Measurements from ENCODE around the gene PKHD1.

Gene PKHD1

GRCh38 chr6:52089758-52090348 is 2.4 kb upstream of the PKHD1 start:
- Histone ChIP-seq H3K4me2 (ENCODE audit: low read length) (no peak overlapping the region), H3K4me3 (ENCODE audit: low read depth, low read length) (no peak overlapping the region), H3K9me3 (ENCODE audit: insufficient read depth, low read depth, low read length) (no peaks in the 10 kb centered on the region), H3K27me3 (ENCODE audit: insufficient read depth, low read length) (no peaks in the 10 kb centered on the region), H3K36me3 (ENCODE audit: control insufficient read depth in 1 of 2, insufficient read depth in 2 of 2, low read length in 2 of 2) (no peaks in the 10 kb centered on the region), H3K14ac (ENCODE audit: low read length) (no peak overlapping the region), H3K18ac (ENCODE audit: low read length) (no peak overlapping the region), H3K4ac (ENCODE audit: low read depth, low read length) (no peak overlapping the region), H3K27ac (ENCODE audit: low read depth, low read length) (no peak overlapping the region), H2AFZ (ENCODE audit: insufficient read depth, low read length, poor library complexity) (no peak overlapping the region), H4K8ac (ENCODE audit: low read depth, low read length) (no peak overlapping the region), H3K79me2 (ENCODE audit: control insufficient read depth, insufficient read depth, low read length, poor library complexity) (no peaks in the 10 kb centered on the region), H4K91ac (ENCODE audit: low read depth, low read length) (no peak overlapping the region), H2BK5ac (ENCODE audit: low read depth, low read length, poor library complexity) (no peak overlapping the region), H3K4me1 (ENCODE audit: control insufficient read depth in 1 of 2, insufficient read depth in 2 of 2, low read length in 2 of 2) (peaks cover 0 to 3% of the 10 kb centered on the region in 2 experiments), H3K9ac (ENCODE audit: low read length) (no peak overlapping the region), H4K12ac (ENCODE audit: low read depth, low read length) (no peak overlapping the region), H3K79me1 (ENCODE audit: low read length) (no peaks in the 10 kb centered on the region), H2BK120ac (ENCODE audit: insufficient read depth, low read length, poor library complexity) (no peak overlapping the region), H2BK12ac (ENCODE audit: low read length) (no peak overlapping the region), H2AK5ac (ENCODE audit: low read length) (no peak overlapping the region), H3K23ac (ENCODE audit: low read length) (no peak overlapping the region)
- no CpG with 5 or more reads among the region's 2 CpGs for WGBS (ENCODE audit: extremely low coverage, insufficient coverage, insufficient read length)
- DNase-seq, result no peak

- Histone ChIP-seq H3K79me2 (ENCODE audit: control insufficient read depth, insufficient read depth, low read length, poor library complexity) (no peaks in the 10 kb centered on the region), H3K4me1 (ENCODE audit: control insufficient read depth in 1 of 2, insufficient read depth in 2 of 2, low read length in 2 of 2) (peaks cover 0 to 3% of the 10 kb centered on the region in 2 experiments), H3K27ac (ENCODE audit: low read depth, low read length) (no peak overlapping the region), H3K4ac (ENCODE audit: low read depth, low read length) (no peak overlapping the region), H2AFZ (ENCODE audit: insufficient read depth, low read length, poor library complexity) (no peak overlapping the region), H2BK12ac (ENCODE audit: low read length) (no peak overlapping the region), H3K79me1 (ENCODE audit: low read length) (no peaks in the 10 kb centered on the region), H3K36me3 (ENCODE audit: control insufficient read depth in 1 of 2, insufficient read depth in 2 of 2, low read length in 2 of 2) (no peaks in the 10 kb centered on the region), H3K9ac (ENCODE audit: low read length) (no peak overlapping the region), H2BK120ac (ENCODE audit: insufficient read depth, low read length, poor library complexity) (no peak overlapping the region), H3K18ac (ENCODE audit: low read length) (no peak overlapping the region), H2AK5ac (ENCODE audit: low read length) (no peak overlapping the region), H4K8ac (ENCODE audit: low read depth, low read length) (no peak overlapping the region), H3K9me3 (ENCODE audit: insufficient read depth, low read depth, low read length) (no peaks in the 10 kb centered on the region), H4K12ac (ENCODE audit: low read depth, low read length) (no peak overlapping the region), H3K4me2 (ENCODE audit: low read length) (no peak overlapping the region), H3K4me3 (ENCODE audit: low read depth, low read length) (no peak overlapping the region), H4K91ac (ENCODE audit: low read depth, low read length) (no peak overlapping the region), H3K14ac (ENCODE audit: low read length) (no peak overlapping the region), H3K23ac (ENCODE audit: low read length) (no peak overlapping the region), H3K27me3 (ENCODE audit: insufficient read depth, low read length) (no peaks in the 10 kb centered on the region), H2BK5ac (ENCODE audit: low read depth, low read length, poor library complexity) (no peak overlapping the region)
- WGBS (ENCODE audit: extremely low coverage, insufficient coverage, insufficient read length), result no CpG with 5 or more reads among the region's 5 CpGs
- DNase-seq, result no peak
Measured at GRCh38 chr6:52086741-52087140, 672 bp downstream of the PKHD1 start.

GRCh38 chr6:52081237-52081636 is 6.2 kb downstream of the PKHD1 start:
- Histone ChIP-seq H2BK120ac (ENCODE audit: insufficient read depth, low read length, poor library complexity) (no peak overlapping the region), H3K4ac (ENCODE audit: low read depth, low read length) (no peak overlapping the region), H3K18ac (ENCODE audit: low read length) (no peak overlapping the region), H3K23ac (ENCODE audit: low read length) (no peak overlapping the region), H3K4me1 (ENCODE audit: control insufficient read depth in 1 of 2, insufficient read depth in 2 of 2, low read length in 2 of 2) (peaks cover 5 to 7% of the 10 kb centered on the region in 2 experiments), H2BK12ac (ENCODE audit: low read length) (no peak overlapping the region), H3K9ac (ENCODE audit: low read length) (no peak overlapping the region), H3K14ac (ENCODE audit: low read length) (no peak overlapping the region), H4K91ac (ENCODE audit: low read depth, low read length) (no peak overlapping the region), H2AFZ (ENCODE audit: insufficient read depth, low read length, poor library complexity) (no peak overlapping the region), H3K36me3 (ENCODE audit: control insufficient read depth in 1 of 2, insufficient read depth in 2 of 2, low read length in 2 of 2) (no peaks in the 10 kb centered on the region), H3K9me3 (ENCODE audit: insufficient read depth, low read depth, low read length) (no peaks in the 10 kb centered on the region), H3K4me3 (ENCODE audit: low read depth, low read length) (no peak overlapping the region), H3K79me1 (ENCODE audit: low read length) (no peaks in the 10 kb centered on the region), H3K79me2 (ENCODE audit: control insufficient read depth, insufficient read depth, low read length, poor library complexity) (no peaks in the 10 kb centered on the region), H2AK5ac (ENCODE audit: low read length) (no peak overlapping the region), H4K12ac (ENCODE audit: low read depth, low read length) (no peak overlapping the region), H3K27me3 (ENCODE audit: insufficient read depth, low read length) (no peaks in the 10 kb centered on the region), H4K8ac (ENCODE audit: low read depth, low read length) (no peak overlapping the region), H3K4me2 (ENCODE audit: low read length) (no peak overlapping the region), H3K27ac (ENCODE audit: low read depth, low read length) (no peak overlapping the region), H2BK5ac (ENCODE audit: low read depth, low read length, poor library complexity) (no peak overlapping the region)
- no CpG with 5 or more reads among the region's 4 CpGs for WGBS (ENCODE audit: extremely low coverage, insufficient coverage, insufficient read length)
- no peak for DNase-seq

- H3K36me3 ChIP-seq (ENCODE audit: control insufficient read depth in 1 of 2, insufficient read depth in 2 of 2, low read length in 2 of 2), result no peaks in the 10 kb centered on the region
- H4K8ac ChIP-seq (ENCODE audit: low read depth, low read length), result no peak overlapping the region
- no peaks in the 10 kb centered on the region for H3K27me3 ChIP-seq (ENCODE audit: insufficient read depth, low read length)
- no peaks in the 10 kb centered on the region for H3K79me2 ChIP-seq (ENCODE audit: control insufficient read depth, insufficient read depth, low read length, poor library complexity)
- H3K14ac ChIP-seq (ENCODE audit: low read length), result no peak overlapping the region
- no peak overlapping the region for H3K23ac ChIP-seq (ENCODE audit: low read length)
- no peak overlapping the region for H2BK12ac ChIP-seq (ENCODE audit: low read length)
- H2AK5ac ChIP-seq (ENCODE audit: low read length), result no peak overlapping the region
- no peak overlapping the region for H3K4ac ChIP-seq (ENCODE audit: low read depth, low read length)
- no peak overlapping the region for H2BK120ac ChIP-seq (ENCODE audit: insufficient read depth, low read length, poor library complexity)
- H3K9ac ChIP-seq (ENCODE audit: low read length), result no peak overlapping the region
- H3K18ac ChIP-seq (ENCODE audit: low read length), result no peak overlapping the region
- H3K79me1 ChIP-seq (ENCODE audit: low read length), result no peaks in the 10 kb centered on the region
- no peak for DNase-seq
- H3K27ac ChIP-seq (ENCODE audit: low read depth, low read length), result no peak overlapping the region
- no peak overlapping the region for H2BK5ac ChIP-seq (ENCODE audit: low read depth, low read length, poor library complexity)
- peaks cover 5 to 7% of the 10 kb centered on the region in 2 experiments for H3K4me1 ChIP-seq (ENCODE audit: control insufficient read depth in 1 of 2, insufficient read depth in 2 of 2, low read length in 2 of 2)
- no peak overlapping the region for H3K4me3 ChIP-seq (ENCODE audit: low read depth, low read length)
- no peak overlapping the region for H3K4me2 ChIP-seq (ENCODE audit: low read length)
- no peaks in the 10 kb centered on the region for H3K9me3 ChIP-seq (ENCODE audit: insufficient read depth, low read depth, low read length)
- WGBS (ENCODE audit: extremely low coverage, insufficient coverage, insufficient read length), result no CpG with 5 or more reads among the region's 8 CpGs
- H4K91ac ChIP-seq (ENCODE audit: low read depth, low read length), result no peak overlapping the region
- no peak overlapping the region for H2AFZ ChIP-seq (ENCODE audit: insufficient read depth, low read length, poor library complexity)
- no peak overlapping the region for H4K12ac ChIP-seq (ENCODE audit: low read depth, low read length)
Measured at GRCh38 chr6:52077961-52078625, 9.3 kb downstream of the PKHD1 start.

All from trophoblast cell (in vitro differentiated cells and primary cell).